Prostate gland (tissue), 2 donors: Measurements from ENCODE around the gene NOXO1.
A peak's percentile ranks its signal among the peaks of the same experiment; 100 is the strongest.

Experiments
- POLR2A ChIP-seq: fragments of 450-650 bp; IDR thresholded peaks from one replicate; pipeline ENCODE4 v1.6.1; 2016; ENCODE audit warnings: antibody characterized with exemption, mild to moderate bottlenecking
- POLR2AphosphoS5 ChIP-seq: sonication (generic); formaldehyde crosslinking; IDR thresholded peaks from one replicate; pipeline ENCODE4 v1.6.1; 2017; ENCODE audit warnings: antibody characterized with exemption
- TF ChIP-seq, protein P1 (sequence below), 4 experiments: fragments of 200-600 bp in 2 of 4; fragments of 450-650 bp in 2 of 4; sonication (generic) in 2 of 4; IDR thresholded peaks; 1 replicate in 3 of 4; 2 replicates in 1 of 4; pipeline ENCODE4 v1.5.1; 2016 to 2019; ENCODE audit warnings: antibody characterized with exemption in 4 of 4, mild to moderate bottlenecking in 2 of 4, moderate library complexity in 2 of 4

DNA sequence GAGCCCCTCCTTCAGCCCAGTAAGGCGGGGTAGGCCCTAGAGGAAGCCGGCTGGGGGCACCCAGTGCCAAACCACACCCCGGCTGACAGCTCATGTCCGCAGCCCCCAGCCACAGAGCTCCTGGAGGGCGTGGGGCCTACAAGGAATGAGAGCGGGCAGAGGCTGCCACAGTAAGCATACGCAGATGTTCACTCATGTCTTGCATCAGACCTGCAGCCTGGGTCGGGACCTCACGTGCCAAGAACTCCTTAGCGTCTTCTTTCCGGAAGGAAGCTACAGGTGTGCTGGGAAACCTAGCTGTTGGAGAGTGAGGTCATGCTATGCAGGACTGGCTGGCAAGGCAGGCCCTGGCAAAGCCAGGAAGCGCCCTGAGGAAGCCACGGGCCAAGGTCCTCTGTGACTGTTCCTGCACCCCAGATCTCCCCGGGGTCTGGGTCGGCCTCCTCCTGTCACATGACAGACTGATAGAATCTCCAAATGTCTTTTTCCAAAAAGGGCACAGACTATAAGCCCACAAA is 26.8 kb upstream of the NOXO1 start:
- TF ChIP-seq, protein P1, sequence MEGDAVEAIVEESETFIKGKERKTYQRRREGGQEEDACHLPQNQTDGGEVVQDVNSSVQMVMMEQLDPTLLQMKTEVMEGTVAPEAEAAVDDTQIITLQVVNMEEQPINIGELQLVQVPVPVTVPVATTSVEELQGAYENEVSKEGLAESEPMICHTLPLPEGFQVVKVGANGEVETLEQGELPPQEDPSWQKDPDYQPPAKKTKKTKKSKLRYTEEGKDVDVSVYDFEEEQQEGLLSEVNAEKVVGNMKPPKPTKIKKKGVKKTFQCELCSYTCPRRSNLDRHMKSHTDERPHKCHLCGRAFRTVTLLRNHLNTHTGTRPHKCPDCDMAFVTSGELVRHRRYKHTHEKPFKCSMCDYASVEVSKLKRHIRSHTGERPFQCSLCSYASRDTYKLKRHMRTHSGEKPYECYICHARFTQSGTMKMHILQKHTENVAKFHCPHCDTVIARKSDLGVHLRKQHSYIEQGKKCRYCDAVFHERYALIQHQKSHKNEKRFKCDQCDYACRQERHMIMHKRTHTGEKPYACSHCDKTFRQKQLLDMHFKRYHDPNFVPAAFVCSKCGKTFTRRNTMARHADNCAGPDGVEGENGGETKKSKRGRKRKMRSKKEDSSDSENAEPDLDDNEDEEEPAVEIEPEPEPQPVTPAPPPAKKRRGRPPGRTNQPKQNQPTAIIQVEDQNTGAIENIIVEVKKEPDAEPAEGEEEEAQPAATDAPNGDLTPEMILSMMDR (IDR thresholded peaks at IDR 0.05) = no peak
- no peak for TF ChIP-seq POLR2AphosphoS5
- peak; percentile 27 for TF ChIP-seq POLR2A
